GM21825 (cell line): Measurements from ENCODE around the gene GPR153.
"Not testable (repeated sequence)": the region's sequence is repeated elsewhere in the genome, so short reads cannot be mapped to it uniquely, and the experiment has no call there.

ENCODE experiments used
- ATAC-seq: cut with Tn5 transposase; IDR thresholded peaks from one replicate; pipeline ENCODE4 v1.9.1; 2021; ENCODE audit warnings: mild to moderate bottlenecking, moderate library complexity; ENCODE audit not compliant: unreplicated experiment

GPR153 gene

DNA sequence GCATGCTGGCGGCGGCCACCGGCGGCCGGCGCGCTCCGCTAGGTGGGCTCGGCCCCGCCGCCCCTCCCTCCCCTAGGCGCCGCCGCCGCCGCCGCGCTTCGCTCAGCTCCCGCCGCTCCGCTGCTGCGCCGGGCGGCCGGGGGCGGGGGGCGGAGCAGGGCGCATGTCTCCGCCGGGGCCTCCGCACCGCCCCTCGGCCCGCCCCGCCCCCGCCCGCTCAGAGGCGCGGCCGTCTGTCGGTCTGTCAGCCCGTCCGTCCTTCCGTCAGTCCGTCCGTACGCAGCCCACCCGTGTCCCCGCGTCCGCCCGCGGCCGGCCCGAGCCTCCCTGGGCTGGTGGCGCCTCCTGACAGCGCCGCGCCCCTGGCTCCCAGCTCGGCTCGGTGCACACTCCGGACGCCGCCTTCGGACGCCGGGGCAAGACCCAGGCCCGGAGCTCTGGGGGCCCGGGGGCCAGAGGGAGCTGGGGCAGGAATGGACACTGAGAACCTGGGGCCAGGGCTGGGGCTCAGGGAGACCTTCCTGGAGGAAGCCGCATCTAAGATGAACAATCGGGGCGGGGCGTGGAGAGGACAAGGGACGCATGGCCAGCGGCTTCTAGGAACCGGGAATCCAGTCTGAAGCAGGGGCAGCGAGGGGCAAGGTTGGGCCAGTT is at the start of gene GPR153:
Gene GPR153 (minus strand): TSS at position 138 of the 654 bp plus-strand sequence. CDS start 6,193 bp downstream, outside the sequence.
- ATAC-seq, result no peak

DNA sequence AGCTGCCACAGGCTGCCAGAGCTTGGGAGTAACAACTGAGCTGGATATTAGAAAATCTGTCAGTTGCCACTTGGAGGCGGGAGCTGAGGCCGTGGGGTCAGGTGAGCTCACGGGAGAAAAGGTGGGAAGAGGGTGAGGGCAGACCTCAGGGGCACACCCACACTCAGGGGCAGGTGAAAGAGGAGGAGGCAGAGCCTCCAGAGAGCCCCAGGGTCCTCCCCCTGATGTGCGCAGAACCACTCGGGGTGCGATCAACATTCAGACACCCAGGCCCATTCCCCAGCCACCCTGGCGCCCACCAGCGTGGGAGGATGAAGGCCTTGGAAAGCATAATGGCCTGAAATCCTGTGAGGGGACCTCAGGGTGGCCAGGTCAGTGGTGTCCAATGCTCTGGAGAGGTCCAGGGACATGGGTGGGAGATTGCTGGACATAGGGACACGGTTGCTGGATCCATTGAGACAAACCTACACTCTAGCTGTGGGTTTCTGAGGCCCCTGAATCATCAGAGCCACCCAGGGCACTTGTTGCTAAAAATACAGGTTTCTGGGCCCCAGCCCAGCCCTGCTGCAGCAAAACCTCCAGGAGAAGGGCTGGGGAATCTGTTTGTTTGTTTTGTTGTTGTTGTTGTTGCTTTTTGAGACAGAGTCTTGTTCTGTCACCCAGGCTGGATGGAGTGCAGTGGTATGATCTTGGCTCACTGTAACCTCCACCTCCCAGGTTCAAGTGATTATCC is 49.4 kb upstream of the GPR153 start:
- no peak for ATAC-seq

DNA sequence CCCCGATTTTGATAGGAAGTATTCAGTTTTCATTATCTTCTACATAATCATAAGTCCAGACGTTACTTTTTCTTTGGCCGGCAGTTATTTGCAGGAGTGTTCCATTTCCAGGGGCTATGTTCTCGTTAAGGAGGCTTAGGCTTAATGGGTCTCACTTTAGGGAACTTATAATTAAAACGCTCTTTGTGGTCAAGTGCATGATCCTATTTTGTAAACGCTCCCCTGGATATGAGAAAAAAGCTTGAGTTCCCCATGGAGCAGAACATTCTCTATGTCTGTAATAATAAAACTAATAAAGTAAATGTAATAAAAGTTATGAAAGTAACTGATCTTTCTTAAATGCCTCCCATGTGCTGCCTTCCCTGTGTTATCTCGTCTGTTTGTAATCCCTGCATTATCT is 48.7 kb upstream of the GPR153 start:
- no peak for ATAC-seq

GRCh38 chr1:6308449-6308848 is 47.6 kb upstream of the GPR153 start:
- ATAC-seq, result no peak

- ATAC-seq, result not testable (repeated sequence)
These were observed 46.8 kb upstream of the GPR153 start for GRCh38 chr1:6307682-6308081.

- no peak for ATAC-seq
These were observed 46.2 kb upstream of the GPR153 start for GRCh38 chr1:6307099-6307498.

DNA sequence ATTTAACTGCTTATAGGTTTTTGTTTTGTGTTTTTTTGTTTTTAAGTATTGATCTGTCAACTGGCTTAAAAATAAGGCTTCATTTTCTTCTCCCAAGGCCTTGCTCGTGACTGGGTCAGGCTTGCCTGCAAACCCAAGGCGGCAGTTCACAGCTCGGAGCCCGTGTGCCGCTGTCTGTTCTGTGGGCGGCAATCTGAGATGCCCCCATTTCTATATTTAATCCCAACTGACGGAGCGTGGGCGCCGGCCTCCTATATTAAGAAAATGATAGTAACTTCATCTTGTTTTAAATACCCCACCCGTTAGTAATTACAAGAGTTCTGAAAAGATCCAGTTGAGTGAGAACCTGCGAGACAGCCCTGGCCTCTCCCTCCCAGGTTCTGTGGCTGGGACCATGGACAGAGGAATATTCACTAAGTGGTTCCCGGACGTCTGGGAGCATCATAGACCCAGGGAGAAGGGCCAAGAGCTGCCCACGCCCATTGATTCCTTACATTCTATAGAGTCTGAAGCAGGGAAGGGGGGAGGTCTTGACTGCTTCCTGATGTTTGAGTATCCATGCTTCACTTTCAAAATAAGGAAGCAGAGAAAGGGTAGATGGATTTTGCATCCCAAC is 42.6 kb upstream of the GPR153 start:
- ATAC-seq, result no peak

DNA sequence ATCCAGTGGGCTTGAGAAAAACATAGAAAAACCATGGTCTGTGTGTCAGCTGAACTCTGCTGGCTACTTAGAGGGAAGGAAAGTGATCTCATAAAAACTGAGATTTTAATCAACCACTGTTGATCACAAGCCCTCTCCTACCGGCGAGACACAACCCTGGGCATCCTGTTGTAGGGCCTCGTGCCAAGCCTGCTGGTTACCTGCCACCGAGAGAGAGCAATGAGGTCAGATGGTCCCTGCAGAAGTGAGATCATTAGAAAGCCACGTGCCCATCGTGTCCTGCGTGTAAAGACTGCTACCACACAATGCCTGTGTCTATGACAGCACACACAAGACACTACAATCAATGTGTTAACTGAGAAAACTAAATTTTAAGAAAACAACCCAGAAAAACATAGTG is 41.7 kb upstream of the GPR153 start:
- ATAC-seq, result no peak

DNA sequence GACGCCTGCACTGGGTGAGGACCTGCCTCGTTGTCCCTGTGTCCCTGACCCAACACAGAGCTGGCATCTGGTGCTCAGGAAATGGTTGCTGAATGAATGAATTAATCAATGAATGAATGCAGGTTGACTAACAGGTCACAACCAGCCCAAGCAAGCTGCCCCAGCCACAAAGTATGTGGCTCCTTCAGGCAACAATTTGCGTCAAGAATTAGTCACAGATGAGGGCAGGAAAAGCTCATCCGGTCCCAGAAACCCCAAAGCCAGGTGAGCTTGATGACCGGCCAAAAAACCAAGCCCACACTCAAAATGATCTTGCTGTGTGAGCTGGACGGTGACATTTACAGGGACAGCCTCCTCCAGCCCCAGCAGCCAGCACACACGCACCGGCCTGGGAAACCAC is 40.6 kb upstream of the GPR153 start:
- no peak for ATAC-seq

- ATAC-seq, result no peak
These were observed 39.6 kb upstream of the GPR153 start for GRCh38 chr1:6300342-6301048.

DNA sequence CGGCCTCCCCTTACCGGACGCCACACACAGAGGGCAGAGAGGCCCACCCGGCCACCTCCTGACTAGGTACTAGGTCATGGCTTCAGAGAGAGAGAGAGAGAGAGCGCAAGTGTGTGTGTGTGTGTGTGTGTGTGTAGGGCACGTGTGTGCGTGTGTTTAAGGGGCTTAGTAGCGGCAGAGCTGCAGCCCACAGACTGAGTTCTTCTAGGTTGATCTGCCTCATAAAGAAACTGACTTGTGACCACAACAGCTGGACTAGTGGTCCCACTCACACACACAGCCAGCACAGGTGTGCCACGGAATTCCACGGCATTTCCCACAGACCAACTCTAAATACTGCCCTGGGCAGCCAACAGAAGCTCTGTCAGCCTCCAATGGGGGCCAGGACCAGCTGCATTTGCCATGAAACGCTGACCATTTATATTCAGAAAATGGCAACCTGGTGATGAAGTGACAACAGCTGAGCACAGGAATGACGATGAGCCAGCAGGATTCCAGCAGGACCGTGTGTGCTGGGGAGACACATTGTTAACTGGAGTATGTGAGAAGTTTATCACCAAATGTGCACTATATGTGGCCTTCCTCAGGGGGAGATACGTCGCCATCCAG is 38.8 kb upstream of the GPR153 start:
- ATAC-seq, result no peak

DNA sequence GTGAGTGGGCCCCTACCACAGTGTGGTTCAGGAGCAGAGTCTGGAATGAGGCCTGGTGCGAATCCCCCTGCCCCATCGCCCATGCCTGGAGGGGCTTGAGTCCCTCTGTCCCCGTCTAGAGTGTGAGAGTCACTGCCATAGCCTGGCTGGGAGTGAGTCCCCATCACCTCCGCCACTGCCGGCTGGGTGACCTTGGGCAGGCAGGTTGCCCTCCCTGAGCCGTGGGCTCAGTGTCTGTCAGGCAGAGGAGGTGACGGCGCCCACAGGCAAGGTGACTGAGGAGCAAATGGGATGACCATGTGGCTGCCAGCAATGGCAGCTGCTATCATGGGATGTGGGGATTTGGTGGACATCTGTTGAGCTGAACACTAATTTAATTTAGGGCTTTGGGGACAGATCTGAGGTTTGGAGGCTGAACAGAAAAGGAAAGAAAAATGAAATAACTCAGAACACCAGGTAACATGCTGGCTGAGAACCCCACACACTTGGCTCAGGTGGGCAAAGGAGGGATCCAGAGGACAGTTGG is 38.1 kb upstream of the GPR153 start:
- no peak for ATAC-seq

DNA sequence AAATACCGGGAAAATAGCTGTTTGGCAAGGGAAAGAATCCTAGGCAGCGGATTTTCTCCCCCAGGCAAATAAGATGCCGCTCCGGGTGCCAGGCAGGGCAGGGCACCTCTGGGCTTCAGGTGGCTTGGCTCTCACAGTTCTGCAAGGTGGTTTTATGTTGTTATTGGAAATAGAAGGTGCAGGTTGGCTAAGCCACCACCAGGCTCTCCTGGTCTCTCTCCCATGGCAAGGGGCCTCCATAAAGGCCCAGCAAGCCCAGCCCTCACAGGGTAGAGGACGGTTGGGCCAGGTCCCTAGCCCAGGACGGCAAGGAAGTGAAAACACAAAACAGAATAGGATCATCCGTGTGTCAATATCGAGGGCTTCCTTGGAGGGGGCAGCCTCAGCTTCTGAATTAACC is 37.6 kb upstream of the GPR153 start:
- no peak for ATAC-seq

DNA sequence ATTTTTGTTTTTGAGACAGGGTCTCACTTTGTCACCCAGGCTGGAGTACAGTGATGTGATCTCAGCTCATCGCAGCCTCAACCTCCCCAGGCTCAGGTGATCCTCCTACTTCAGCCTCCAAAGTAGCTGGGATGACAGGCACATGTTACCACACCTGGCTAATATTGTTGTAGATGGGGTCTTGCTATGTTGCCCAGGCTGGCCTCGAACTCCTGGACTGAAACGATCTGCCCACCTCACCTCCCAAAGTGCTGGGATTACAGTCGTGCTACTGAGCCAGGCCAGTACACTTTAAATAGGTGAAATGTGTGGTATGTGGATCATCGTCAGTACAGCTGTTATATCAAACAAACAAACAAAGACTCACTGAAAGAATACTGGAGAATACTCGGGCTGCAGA is 35.0 kb upstream of the GPR153 start:
- ATAC-seq, result no peak

DNA sequence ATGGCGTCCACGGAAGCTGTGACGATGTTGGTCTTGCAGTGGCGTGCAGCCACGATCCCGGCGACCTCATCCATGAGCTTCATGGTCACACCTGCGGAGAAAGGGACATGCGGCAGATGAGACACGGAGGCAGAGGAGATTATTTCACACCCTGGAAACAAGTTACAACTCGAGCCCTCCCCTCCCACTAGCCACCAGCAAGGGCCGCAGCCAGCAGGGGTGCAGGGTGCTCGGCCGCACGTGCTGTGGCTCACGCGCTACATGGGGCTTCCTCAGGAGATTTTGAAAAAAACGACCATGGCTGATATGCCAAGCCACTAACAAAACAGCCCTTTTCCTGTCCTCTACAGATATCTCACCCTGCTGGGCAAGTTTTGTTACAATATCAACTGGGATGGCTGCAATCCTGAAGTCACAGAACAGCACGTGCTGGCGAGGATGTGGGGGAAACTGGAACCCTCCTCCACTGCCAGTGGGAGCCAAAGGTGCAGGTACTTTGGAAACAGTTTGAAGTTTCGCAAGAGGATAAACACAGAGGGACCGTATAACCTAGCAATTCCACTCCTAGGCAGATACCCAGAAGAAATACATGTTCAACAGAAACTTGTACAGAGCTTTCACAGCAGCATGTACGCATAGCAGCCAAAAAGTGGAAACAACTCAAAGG is 34.1 kb upstream of the GPR153 start:
- ATAC-seq, result no peak

- ATAC-seq, result no peak
These were observed 33.4 kb upstream of the GPR153 start for GRCh38 chr1:6294080-6294889.

DNA sequence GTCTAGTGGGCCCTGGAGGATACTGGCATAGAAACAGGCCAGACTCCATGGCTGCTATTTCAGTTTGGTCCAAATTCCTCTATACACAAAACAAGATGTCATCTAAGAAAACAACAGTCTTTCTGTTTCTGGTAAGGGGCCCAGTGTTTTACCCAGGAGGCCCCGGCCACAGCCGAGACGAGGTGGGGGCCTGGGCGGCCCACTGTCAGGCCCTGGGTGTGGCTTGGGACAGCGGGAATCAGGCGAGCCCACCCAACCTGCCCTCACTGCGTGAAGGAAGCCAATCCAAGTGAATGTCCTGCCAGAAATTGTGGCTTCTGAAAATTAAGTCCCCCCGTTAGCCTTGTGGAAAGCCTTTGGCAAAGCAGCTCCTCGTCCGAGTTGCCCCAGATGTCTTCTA is 31.2 kb upstream of the GPR153 start:
- ATAC-seq, result no peak

DNA sequence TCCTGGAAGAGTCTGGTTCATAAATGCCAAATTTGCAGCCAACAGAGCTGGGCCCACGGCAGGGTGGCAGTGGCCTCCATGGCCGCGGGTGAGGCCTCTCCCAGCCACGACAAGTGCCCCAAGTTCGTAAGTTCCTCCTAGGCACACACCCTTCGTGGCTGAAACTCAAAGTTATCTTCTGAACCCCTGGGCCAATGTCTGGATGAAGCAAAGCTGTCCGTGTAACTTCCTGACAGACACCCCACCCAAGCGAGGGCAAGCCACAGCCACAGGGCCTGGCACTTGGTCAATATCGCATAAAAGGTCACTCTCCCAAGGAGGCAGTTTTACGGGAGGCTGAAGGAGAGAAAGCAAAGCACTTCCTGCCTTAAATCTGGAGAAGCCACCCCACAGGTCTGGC is 27.8 kb upstream of the GPR153 start:
- ATAC-seq, result no peak

DNA sequence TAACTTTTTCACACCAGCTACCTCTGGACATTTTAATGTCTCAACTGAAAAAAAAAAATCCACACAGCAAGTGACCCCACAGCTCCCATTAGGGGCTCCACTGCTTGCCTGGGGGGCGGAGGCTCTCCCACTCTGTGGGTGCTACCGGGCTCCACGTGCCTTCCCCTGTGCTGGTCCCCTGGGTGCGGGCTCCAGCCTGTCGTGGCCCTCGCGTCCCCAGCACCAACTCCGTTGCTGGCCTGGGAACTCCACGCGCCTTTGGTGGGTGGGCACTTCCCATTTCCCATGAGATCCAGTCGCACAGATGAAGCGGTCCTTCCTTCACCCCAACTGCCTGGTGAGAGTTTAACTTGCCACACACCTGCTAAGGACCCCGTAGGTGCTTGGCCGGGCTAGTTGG is 27.1 kb upstream of the GPR153 start:
- ATAC-seq, result no peak
